HFFc6 (cell line): ENCODE measurements around the gene COPA. TPM values are rescaled to one million over a fixed set of nuclear protein-coding genes. Genes with fewer than 3 reads are reported as not detected.

Experiments used
- DNase-seq: peaks from one replicate; pipeline ENCODE4 v3.0.0-alpha.2; 2018
- H3K27ac Mint-ChIP-seq: 2 replicates; pipeline ENCODE4 v1.8.0; 2020; ENCODE audit warnings: mild to moderate bottlenecking, mixed read lengths
- H3K27me3 Mint-ChIP-seq: 2 replicates; pipeline ENCODE4 v1.8.0; 2021; ENCODE audit warnings: mild to moderate bottlenecking, moderate library complexity, mixed read lengths; ENCODE audit not compliant: insufficient read depth
- H3K36me3 Mint-ChIP-seq: 2 replicates; pipeline ENCODE4 v1.8.0; 2021; ENCODE audit warnings: low read depth, mixed read lengths
- H3K4me1 Mint-ChIP-seq: 2 replicates; pipeline ENCODE4 v1.8.0; 2020; ENCODE audit warnings: low read depth, mixed read lengths
- H3K4me3 Mint-ChIP-seq: 2 replicates; pipeline ENCODE4 v1.8.0; 2020; ENCODE audit warnings: mild to moderate bottlenecking, moderate library complexity, mixed read lengths
- H3K9me3 Mint-ChIP-seq: 2 replicates; pipeline ENCODE4 v1.8.0; 2020; ENCODE audit warnings: mild to moderate bottlenecking, mixed read lengths
- total RNA-seq, 6 experiments: library from RNA; stranded (reverse); fragmentation: NEBNext Ultra II Directional; extraction: Animal tissue kit (Norgen Biotek cat#: 25700); gene quantifications; 2 replicates in 1 of 6; 3 replicates in 5 of 6; pipeline ENCODE4 v1.2.3, GENCODE V29; 2021
- TF ChIP-seq, protein P1 (sequence below): fragments of 200-600 bp; sonication (generic); IDR thresholded peaks from 2 replicates; pipeline ENCODE4 v1.5.0; 2021; ENCODE audit warnings: antibody characterized with exemption, mild to moderate bottlenecking

COPA gene
- total RNA-seq, 6 experiments from 2014 or later, result 218 to 257 (median 249) TPM

DNA sequence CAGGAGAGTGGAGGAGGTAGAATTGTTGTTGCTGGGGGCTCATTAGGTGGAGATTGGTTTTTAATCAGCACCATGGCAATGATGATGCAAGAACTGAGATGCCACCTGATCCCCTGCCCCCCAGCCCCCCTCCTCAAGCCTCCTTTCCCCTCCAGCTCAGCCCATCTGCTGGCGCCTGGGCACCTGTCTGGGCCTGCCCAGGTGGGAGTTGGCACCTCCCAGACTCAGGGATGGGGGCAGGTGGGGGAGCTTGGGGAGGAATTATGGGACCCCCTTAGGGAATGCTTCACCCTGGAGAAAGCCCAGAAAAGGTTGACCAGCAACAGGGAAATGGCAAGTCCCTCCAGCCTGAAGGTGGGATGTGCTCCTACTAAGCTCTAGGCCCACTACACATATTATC, 22.3 kb upstream of the COPA start:
- Mint-ChIP-seq H3K9me3 (no peaks in the 10 kb centered on the region), H3K27ac (no peak overlapping the region), H3K4me3 (no peak overlapping the region), H3K27me3 (peaks cover 21% of the 10 kb centered on the region), H3K4me1 (no peaks in the 10 kb centered on the region), H3K36me3 (0 out of 2 replicates have a peak, but pooled peaks cover 5% of the 10 kb centered on the region)
- TF ChIP-seq, protein P1, sequence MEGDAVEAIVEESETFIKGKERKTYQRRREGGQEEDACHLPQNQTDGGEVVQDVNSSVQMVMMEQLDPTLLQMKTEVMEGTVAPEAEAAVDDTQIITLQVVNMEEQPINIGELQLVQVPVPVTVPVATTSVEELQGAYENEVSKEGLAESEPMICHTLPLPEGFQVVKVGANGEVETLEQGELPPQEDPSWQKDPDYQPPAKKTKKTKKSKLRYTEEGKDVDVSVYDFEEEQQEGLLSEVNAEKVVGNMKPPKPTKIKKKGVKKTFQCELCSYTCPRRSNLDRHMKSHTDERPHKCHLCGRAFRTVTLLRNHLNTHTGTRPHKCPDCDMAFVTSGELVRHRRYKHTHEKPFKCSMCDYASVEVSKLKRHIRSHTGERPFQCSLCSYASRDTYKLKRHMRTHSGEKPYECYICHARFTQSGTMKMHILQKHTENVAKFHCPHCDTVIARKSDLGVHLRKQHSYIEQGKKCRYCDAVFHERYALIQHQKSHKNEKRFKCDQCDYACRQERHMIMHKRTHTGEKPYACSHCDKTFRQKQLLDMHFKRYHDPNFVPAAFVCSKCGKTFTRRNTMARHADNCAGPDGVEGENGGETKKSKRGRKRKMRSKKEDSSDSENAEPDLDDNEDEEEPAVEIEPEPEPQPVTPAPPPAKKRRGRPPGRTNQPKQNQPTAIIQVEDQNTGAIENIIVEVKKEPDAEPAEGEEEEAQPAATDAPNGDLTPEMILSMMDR, result no peak
- no peak for DNase-seq

DNA sequence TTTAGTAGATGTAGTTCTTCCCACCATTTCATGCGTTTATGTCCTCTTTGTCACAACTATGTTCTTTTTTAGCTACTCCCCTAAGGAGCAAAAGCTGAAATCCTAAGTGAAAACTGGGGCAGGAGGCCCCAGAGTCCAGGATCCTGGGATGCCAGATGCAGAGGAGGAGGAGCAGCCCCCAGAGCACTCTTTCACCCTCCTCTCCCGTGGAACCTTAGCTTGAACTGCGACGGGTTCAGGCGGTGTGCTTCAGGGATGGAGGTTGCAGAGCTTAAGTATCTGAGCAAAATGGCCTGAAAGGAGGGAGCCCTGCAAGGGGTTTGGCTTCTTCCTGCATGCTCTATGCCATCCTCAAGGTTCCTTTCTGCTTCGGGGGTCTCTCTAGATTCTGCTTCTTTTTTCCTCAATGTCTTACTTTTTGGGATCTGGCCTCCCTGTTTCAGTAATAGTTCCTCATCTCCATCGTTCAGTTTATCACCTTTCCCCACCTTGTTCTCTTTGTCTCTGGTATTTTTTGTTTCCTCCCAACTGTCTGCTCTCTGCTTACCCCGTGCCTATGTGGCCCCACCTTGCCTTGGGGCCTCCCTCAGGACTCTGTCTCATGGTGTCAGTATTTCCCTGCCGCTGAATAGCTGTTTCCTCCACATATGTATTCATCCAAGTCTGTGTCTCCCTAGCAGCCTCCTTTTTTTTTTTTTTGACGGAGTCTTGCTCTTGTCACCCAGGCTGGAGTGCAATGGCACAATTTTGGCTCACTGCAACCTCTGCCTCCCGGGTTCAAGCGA, 21.1 kb upstream of the COPA start:
- H3K4me1 Mint-ChIP-seq, result no peaks in the 10 kb centered on the region
- TF ChIP-seq, protein P1, result no peak
- H3K4me3 Mint-ChIP-seq, result no peak overlapping the region
- no peaks in the 10 kb centered on the region for H3K9me3 Mint-ChIP-seq
- H3K27me3 Mint-ChIP-seq, result peaks cover 16% of the 10 kb centered on the region
- H3K36me3 Mint-ChIP-seq, result 0 out of 2 replicates have a peak, but pooled peaks cover 10% of the 10 kb centered on the region
- DNase-seq, result no peak
- H3K27ac Mint-ChIP-seq, result no peak overlapping the region

DNA sequence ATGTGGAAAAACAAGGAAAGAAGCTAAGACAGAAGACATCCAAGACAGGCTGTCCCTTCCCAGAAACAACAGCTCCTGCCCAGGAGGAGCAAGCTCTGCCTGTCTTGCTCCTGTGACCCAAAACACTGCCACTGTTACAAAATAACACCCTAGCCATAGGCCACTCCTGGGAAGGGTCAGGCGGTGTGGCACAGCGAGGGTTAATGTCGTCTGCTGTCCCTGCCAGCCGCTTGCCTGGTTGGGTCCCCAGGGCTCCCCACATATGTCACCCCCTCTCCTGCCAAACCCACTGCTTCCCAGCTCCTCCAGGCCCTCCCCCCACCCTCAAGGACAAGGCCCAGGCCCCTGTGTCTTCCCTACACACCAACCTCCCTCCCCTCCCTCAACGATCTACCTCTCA, 20.0 kb upstream of the COPA start:
- no peak overlapping the region for H3K4me3 Mint-ChIP-seq
- no peak overlapping the region for H3K27ac Mint-ChIP-seq

DNA sequence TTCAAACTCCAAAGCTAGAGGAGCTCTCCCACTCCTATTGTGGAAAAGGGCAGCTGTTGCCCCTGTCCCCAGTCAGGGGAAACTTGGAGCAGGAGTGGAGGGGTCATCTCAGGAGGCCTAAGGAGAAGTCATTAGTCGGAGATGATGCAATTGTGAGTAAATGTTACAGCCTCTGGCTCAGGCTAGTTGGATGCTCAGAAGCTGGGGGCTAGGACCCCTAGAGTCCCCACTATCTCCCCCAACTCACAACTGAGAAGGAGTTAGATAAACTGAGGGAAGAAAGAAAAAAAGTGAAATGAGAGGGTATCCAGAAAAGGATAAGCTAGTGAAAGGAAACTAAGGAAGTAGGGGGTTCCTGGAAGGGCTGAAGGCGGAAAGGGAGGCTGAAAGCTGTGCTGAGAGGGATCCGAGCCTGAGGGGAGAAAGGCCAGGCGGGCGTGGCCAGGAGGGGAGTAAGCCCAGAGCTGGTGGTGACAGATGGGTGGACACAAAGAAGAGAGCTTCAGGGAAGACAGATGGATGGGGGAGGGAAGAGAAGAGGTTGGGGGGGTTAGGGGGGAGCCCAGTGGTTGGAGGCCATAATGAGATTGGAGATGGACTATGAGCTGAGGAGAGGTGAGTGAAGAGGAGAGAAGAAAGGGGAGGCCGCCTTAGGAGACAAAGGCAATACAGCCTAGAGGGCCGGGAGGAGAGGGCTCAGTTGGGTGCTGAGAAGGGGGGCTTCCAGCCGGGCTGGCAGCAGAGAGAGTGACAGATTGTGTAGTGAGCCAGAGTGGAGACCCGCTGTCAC, 19.3 kb upstream of the COPA start:
- H3K27ac Mint-ChIP-seq, result no peak overlapping the region
- H3K4me1 Mint-ChIP-seq, result peaks cover 7% of the 10 kb centered on the region; the same call in 1 of the 2 replicates
- peaks cover 5% of the 10 kb centered on the region for H3K27me3 Mint-ChIP-seq
- peaks cover 17% of the 10 kb centered on the region for H3K36me3 Mint-ChIP-seq
- TF ChIP-seq, protein P1, result no peak
- no peak for DNase-seq
- H3K9me3 Mint-ChIP-seq, result no peaks in the 10 kb centered on the region
- H3K4me3 Mint-ChIP-seq, result no peak overlapping the region

More for the DNA sequence above, 20.0 kb upstream of the COPA start:
- Mint-ChIP-seq H3K27me3 (peaks cover 10% of the 10 kb centered on the region), H3K4me1 (peaks cover 2% of the 10 kb centered on the region; the same call in 1 of the 2 replicates), H3K36me3 (peaks cover 17% of the 10 kb centered on the region), H3K9me3 (no peaks in the 10 kb centered on the region)
- TF ChIP-seq, protein P1, result no peak
- no peak for DNase-seq

DNA sequence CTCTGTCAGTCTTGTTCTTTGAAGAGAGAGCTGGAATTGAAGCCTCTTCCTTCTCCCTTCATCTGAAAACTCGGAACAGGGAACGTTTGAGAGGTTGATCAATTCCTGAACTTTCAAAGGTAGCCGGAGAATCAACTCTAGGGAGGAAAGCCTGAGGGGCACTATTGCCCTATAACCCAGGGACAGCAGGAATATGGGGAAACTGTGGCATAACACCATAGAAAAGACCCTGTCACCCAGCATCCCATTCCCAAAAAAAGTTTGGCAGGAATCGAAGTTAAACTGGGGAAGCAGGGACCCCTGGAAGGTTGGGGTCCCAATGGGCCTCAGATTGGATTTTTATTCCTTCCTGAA, 18.7 kb upstream of the COPA start:
- TF ChIP-seq, protein P1, result no peak
- Mint-ChIP-seq H3K27ac (no peak overlapping the region), H3K4me3 (no peak overlapping the region), H3K36me3 (peaks cover 20% of the 10 kb centered on the region), H3K4me1 (peaks cover 7% of the 10 kb centered on the region; the same call in 1 of the 2 replicates), H3K9me3 (no peaks in the 10 kb centered on the region), H3K27me3 (peaks cover 2% of the 10 kb centered on the region; the same call in 1 of the 2 replicates)
- no peak for DNase-seq
